Activated CD8-positive, alpha-beta T cell treated with anti-CD3 and anti-CD28 coated beads, Interleukin-2, amount 10 ng/mL, durations not matched to agents 7 days and 5 days (primary cell): Measurements from ENCODE around the gene TYW1B. TPM values are rescaled to one million over a fixed set of nuclear protein-coding genes. Genes with fewer than 3 reads are reported as not detected.
"Not testable (repeated sequence)": the region's sequence is repeated elsewhere in the genome, so short reads cannot be mapped to it uniquely, and the experiment has no call there.

Source experiments
- ATAC-seq: fragments of 150-1000 bp; cut with Tn5 transposase; one replicate; pipeline ENCODE4 v1.10.0; 2021; ENCODE audit warnings: moderate library complexity
- CTCF ChIA-PET: fragments of 350-600 bp; sonication (Branson Sonifier 250); formaldehyde crosslinking; loops from one replicate; lab custom pipeline; 2021; ENCODE audit warnings: antibody characterized with exemption; lab: Charles Lee
- POLR2A ChIA-PET: fragments of 350-600 bp; sonication (Branson Sonifier 250); formaldehyde crosslinking; loops from one replicate; lab custom pipeline; 2021; ENCODE audit warnings: antibody characterized with exemption; lab: Charles Lee
- DNase-seq: peaks from one replicate; pipeline ENCODE4 v3.0.0-alpha.2; 2020
- H3K27ac Mint-ChIP-seq: one replicate; pipeline ENCODE4 v1.8.0; 2021; ENCODE audit warnings: mild to moderate bottlenecking, mixed read lengths
- H3K27me3 Mint-ChIP-seq: one replicate; pipeline ENCODE4 v1.8.0; 2021; ENCODE audit warnings: low read depth, mixed read lengths
- H3K36me3 Mint-ChIP-seq: one replicate; pipeline ENCODE4 v1.8.0; 2021; ENCODE audit warnings: low read depth, mixed read lengths
- H3K4me1 Mint-ChIP-seq: one replicate; pipeline ENCODE4 v1.8.0; 2021; ENCODE audit warnings: low read depth, mixed read lengths
- H3K4me3 Mint-ChIP-seq: one replicate; pipeline ENCODE4 v1.8.0; 2021; ENCODE audit warnings: mild to moderate bottlenecking, mixed read lengths
- H3K9me3 Mint-ChIP-seq: one replicate; pipeline ENCODE4 v1.8.0; 2022; ENCODE audit warnings: mixed read lengths; ENCODE audit not compliant: insufficient read depth
- total RNA-seq, 2 experiments: library from RNA; stranded (reverse); gene quantifications; one replicate each; pipeline ENCODE4 v1.2.3, GENCODE V29; 2021

TYW1B gene
- total RNA-seq, 2 experiments from 2014 or later, result 2.7 to 3.2 TPM

DNA sequence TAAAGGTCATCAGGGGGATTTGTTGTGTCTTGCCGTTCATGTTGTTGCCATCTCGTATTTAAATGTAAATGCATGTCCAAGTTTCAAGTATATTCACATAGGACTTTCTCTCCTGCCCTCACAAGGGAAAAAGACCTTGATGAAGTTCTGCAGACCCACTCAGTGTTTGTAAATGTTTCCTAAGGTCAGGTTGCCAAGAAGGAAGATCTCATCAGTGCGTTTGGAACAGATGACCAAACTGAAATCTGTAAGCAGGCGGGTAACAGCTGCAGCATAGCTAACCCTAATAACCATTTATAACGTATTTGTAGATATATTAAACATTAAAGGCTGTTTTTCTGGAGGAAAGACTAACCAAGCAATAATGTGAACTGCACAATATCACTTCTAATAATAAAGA lies 2.6 kb upstream of the TYW1B start:
- Mint-ChIP-seq H3K27ac (peak overlapping the region; percentile 93), H3K36me3 (peaks cover 26% of the 10 kb centered on the region), H3K4me3 (peak overlapping the region; percentile 83), H3K4me1 (peaks cover 33% of the 10 kb centered on the region)
- H3K27me3 Mint-ChIP-seq, H3K9me3 Mint-ChIP-seq, POLR2A ChIA-PET, DNase-seq, ATAC-seq: not testable (repeated sequence)
- CTCF ChIA-PET, result interaction anchor here (1.9 kb wide), 1 partner anchor 85 kb away, joined by 17 read pairs; no protein-coding TSS in a partner anchor

DNA sequence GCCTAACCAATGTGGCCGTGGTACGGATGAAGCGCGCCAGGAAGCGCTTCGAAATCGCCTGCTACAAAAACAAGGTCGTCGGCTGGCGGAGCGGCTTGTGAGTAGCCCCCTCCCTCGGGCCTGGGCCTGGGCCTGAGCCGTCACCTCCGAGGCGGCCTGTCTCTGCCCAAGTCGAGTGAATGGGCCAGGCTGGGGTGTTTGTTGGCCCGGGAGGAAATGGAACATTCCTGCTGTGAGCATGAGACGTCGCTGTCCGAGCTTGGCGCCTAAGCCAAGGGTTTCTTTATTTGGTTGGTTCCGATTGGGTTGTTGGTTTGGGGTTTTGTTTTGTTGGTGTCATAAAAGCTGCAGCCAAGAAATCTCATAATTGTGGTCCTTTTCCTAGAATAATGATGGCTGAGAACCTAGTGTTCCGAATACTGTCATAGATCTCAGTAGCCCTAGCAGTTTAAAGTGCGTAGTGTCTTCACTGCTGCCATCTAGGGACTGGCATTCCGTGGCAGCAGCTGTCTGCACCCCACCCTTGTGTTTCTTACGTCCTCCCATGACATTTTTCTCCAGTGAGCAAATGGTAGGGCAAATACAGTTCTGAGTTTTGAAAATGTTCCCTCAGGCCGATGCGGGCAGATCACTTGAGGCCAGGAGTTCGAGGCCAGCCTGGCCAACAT lies 1.8 kb upstream of the TYW1B start:
- peaks cover 26% of the 10 kb centered on the region for H3K36me3 Mint-ChIP-seq
- CTCF ChIA-PET, result interaction anchor here (0.6 to 1.9 kb wide), 5 partner anchors 8 to 637 kb away, joined by 3 to 17 read pairs (median 4); no protein-coding TSS in a partner anchor
- H3K9me3 Mint-ChIP-seq, POLR2A ChIA-PET, H3K27me3 Mint-ChIP-seq: not testable (repeated sequence)
- DNase-seq (peak; percentile 59), ATAC-seq (peak; percentile 37)
- peak overlapping the region; percentile 93 for H3K27ac Mint-ChIP-seq
- H3K4me1 Mint-ChIP-seq, result peaks cover 33% of the 10 kb centered on the region
- peak overlapping the region; percentile 83 for H3K4me3 Mint-ChIP-seq

DNA sequence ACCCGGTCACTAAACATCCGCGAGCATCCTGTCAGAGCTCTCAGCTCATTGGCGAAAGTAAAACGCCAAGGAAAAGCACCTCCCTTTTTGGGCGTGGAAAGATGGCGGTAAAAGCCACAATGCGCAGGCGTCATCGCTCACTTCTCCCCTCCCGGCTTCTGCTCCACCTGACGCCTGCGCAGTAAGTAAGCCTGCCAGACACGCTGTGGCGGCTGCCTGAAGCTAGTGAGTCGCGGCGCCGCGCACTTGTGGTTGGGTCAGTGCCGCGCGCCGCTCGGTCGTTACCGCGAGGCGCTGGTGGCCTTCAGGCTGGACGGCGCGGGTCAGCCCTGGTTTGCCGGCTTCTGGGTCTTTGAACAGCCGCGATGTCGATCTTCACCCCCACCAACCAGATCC lies 1.3 kb upstream of the TYW1B start:
- H3K27me3 Mint-ChIP-seq, result not testable (repeated sequence)
- peak; percentile 99 for DNase-seq
- POLR2A ChIA-PET, result interaction anchor here (0.7 kb wide), 1 partner anchor 9 kb away, joined by 4 read pairs; no protein-coding TSS in a partner anchor

DNA sequence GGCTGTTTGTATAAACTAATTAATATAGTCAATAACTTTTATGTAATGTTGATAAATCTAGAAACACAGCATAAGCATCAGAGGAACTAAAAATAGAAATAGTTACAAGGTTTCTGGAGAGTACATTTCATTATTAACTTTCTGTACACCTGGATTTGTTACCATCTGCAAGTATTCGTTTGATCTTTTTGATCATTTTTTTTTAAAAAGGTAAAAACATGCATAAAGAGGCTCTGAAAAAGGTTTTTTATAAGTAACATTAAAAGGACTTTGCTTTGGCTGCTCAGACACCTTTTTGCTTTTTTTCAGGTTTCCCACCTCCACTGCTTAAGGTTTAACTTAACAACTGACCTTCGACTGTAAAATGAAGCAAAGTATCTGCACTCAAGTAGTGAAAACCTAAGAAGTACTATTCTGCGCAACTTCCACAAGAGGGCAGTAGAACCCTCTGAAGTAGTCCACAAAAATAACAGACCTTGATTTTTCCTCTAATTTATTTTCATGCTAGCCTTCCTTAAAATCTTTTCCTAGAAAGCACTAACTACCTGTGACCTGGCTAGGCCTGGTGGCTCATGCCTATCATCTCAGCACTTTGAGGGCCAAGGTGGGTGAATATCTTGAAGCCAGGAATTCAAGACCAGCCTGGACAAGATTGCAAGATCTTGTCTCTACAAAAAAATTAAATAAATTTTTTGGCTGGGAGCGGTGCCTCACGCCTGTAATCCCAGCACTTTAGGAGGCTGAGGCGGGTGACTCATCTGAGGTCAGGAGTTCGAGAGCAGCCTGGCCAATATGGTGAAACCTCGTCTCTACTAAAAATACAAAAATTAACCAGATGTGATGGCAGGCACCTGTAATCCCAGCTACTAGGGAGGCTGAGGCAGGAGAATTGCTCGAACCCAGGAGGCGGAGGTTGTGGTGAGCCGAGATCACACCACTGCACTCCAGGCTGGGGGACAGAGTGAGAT lies 4.0 kb downstream of the TYW1B start:
- H3K36me3 Mint-ChIP-seq, H3K27me3 Mint-ChIP-seq, H3K4me3 Mint-ChIP-seq, DNase-seq, POLR2A ChIA-PET, H3K9me3 Mint-ChIP-seq, H3K27ac Mint-ChIP-seq, ATAC-seq: not testable (repeated sequence)
- peaks cover 12% of the 10 kb centered on the region for H3K4me1 Mint-ChIP-seq
- CTCF ChIA-PET, result interaction anchor here (0.8 to 1.8 kb wide), 2 partner anchors 15 to 91 kb away, joined by 3 to 7 read pairs; no protein-coding TSS in a partner anchor

More for the DNA sequence above, 1.3 kb upstream of the TYW1B start:
- H3K9me3 Mint-ChIP-seq, result not testable (repeated sequence)
- H3K27ac Mint-ChIP-seq, result peak overlapping the region; percentile 93
- peak; percentile 59 for ATAC-seq
- H3K36me3 Mint-ChIP-seq, result peaks cover 22% of the 10 kb centered on the region
- peak overlapping the region; percentile 83 for H3K4me3 Mint-ChIP-seq
- peaks cover 33% of the 10 kb centered on the region for H3K4me1 Mint-ChIP-seq
- CTCF ChIA-PET, result interaction anchor here (0.6 to 1.9 kb wide), 5 partner anchors 9 to 638 kb away, joined by 3 to 17 read pairs (median 4); no protein-coding TSS in a partner anchor

DNA sequence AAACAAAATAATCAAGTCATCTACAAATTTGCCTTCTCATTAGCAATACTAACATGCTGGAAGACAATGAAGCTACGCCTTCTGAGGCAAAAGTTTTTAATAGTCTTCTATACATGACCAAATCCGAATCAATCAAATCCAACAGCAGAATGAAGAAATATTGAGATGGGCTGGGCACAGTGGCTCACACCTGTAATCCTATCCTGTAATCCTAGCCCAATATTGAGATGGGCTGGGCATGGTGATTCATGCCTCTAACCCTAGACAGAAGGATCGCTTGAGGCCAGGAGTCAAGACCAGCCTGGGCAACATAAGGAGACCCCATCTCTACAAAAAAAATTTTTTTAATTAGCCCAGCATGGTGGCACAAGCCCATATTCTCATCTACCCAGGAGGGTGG lies 5.5 kb downstream of the TYW1B start:
- H3K27ac Mint-ChIP-seq, DNase-seq, ATAC-seq, CTCF ChIA-PET, H3K4me3 Mint-ChIP-seq, H3K27me3 Mint-ChIP-seq, POLR2A ChIA-PET, H3K9me3 Mint-ChIP-seq: not testable (repeated sequence)
- H3K4me1 Mint-ChIP-seq, result peaks cover 13% of the 10 kb centered on the region
- peaks cover 12% of the 10 kb centered on the region for H3K36me3 Mint-ChIP-seq

DNA sequence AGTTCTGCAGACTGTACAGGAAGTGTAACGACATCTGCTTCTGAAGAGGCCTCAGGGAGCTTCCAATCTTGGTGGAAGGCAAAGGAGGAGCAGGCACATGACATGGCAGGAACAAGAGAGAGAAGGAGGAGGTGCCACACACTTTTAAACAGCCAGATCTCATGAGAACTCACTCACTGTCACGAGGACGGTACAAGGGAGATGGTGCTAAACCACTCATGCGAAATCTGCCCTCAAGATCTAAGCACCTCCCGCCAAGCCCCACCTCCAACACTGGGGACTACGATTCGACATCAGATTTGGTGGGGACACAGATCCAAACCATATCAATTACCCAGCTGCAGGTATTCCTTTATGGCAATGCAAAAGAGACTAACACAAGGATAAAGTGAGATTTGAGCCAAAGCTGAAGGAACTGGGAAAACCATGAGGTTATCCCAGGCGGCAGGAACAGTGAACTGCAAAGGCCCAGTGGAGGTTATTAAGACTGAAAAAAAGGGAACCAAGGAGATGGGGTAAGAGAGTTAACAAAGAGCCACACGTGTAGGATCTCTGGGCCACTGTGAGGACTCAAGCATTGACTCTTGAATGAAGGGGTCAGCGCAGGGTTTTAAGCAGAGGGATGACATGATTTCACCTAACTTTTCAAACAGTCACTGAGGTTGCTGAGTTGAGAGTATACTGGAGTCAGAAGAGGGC lies 9.2 kb downstream of the TYW1B start:
- H3K27me3 Mint-ChIP-seq, H3K4me3 Mint-ChIP-seq, ATAC-seq, H3K4me1 Mint-ChIP-seq, DNase-seq, CTCF ChIA-PET, H3K27ac Mint-ChIP-seq, POLR2A ChIA-PET, H3K9me3 Mint-ChIP-seq: not testable (repeated sequence)
- H3K36me3 Mint-ChIP-seq, result peaks cover 14% of the 10 kb centered on the region

DNA sequence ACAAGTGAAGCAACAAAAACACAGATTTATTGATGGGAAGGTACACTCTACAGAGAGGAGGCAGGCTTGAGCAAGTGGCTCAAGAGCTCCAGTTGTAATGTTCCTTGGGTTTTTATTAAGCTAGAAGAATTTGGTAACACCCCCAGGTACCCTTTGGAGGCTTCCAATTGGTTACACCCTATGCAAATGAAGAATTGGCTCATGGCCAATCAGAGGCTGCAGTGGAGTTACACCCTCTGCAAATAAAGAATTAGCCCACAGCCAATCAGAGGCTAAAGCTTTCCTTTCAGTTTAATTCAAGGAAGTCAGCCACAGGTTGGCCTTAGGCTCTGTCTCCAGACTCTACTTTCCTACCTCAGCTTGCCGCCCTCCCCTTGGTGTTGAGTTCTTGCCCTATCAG lies 10.3 kb downstream of the TYW1B start:
- POLR2A ChIA-PET, DNase-seq, H3K9me3 Mint-ChIP-seq, ATAC-seq, H3K27me3 Mint-ChIP-seq, H3K27ac Mint-ChIP-seq, H3K4me1 Mint-ChIP-seq, H3K4me3 Mint-ChIP-seq: not testable (repeated sequence)
- CTCF ChIA-PET, result interaction anchor here (0.6 kb wide), 1 partner anchor 759 kb away, joined by 3 read pairs; no protein-coding TSS in a partner anchor
- H3K36me3 Mint-ChIP-seq, result peaks cover 14% of the 10 kb centered on the region

DNA sequence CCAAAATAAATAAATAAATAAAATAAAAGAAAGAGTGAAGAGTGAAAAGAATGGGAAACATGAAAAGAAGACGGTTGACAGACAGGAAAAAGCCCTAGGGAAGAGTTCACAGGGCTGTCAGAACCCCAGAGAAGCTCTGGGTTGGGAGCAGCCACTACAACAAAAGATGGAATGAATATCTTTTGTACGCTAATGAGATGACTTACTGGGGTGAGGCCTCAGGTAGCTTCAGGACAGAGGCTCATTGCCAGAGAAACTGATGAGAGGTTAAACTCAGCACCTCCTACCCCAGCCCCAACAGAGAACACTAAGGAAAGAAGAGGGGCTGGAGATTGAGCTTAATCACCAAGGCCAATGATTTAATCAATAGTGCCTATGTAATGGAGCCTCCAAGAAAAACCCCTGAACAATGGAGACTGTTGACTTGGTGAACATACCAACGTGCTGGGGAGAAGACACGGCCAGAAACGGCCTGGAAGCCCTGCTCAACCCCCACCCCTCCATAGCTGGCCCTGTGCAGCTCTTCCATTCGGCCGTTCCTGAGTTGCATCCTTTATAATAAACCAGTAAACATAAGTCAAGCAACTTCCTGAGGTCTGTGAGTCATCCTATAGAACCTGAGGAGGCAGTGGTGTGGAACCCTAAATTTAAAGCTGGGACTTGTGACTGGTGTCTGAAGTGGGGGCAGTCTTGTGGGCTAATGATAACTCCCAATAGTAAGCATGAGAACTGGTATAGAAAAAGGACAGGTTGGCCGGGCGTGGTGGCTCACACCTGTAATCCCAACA lies 11.4 kb downstream of the TYW1B start:
- CTCF ChIA-PET, H3K9me3 Mint-ChIP-seq, H3K4me3 Mint-ChIP-seq, H3K4me1 Mint-ChIP-seq, DNase-seq, H3K27ac Mint-ChIP-seq, H3K27me3 Mint-ChIP-seq, ATAC-seq, POLR2A ChIA-PET: not testable (repeated sequence)
- H3K36me3 Mint-ChIP-seq, result peaks cover 14% of the 10 kb centered on the region

DNA sequence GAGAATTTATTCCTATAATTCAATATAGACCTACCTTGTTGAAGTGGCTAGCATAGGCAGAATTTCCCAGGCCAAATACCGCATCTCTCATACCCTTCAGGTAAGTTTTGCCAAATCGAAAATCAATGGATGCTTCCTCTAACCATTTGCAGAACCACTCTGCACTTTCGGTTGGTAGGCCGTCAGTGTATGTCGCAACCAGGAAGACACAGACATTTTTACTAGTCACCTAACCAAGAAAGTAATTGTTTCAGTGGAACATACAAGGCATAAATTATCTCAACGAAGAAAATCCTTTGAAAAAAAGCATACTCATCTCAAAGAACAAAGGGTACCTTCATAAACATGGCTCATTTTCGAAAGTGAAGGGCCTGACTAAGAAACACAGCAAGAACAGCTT lies 17.6 kb downstream of the TYW1B start:
- POLR2A ChIA-PET, CTCF ChIA-PET: not testable (repeated sequence)
- H3K36me3 Mint-ChIP-seq, result peaks cover 14% of the 10 kb centered on the region

DNA sequence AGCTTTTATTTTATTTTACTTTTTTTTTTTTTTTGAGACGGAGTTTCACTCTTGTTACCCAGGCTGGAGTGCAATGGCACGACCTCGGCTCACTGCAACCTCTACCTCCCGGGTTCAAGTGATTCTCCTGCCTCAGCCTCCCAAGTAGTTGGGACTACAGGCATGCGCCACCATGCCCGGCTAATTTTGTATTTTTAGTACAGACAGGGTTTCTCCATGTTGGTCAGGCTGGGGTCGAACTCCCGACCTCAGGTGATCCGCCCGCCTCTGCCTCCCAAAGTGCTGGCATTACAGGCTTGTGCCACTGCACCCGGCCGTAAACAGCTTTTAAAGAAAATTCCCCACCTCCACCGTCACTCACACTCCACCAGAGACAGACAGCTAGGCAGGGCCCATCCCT lies 19.5 kb downstream of the TYW1B start:
- CTCF ChIA-PET, result interaction anchor here (1.2 kb wide), 1 partner anchor 15 kb away, joined by 3 read pairs; no protein-coding TSS in a partner anchor
- ATAC-seq, POLR2A ChIA-PET, DNase-seq, H3K27me3 Mint-ChIP-seq, H3K9me3 Mint-ChIP-seq, H3K27ac Mint-ChIP-seq, H3K4me3 Mint-ChIP-seq, H3K4me1 Mint-ChIP-seq: not testable (repeated sequence)
- H3K36me3 Mint-ChIP-seq, result peaks cover 15% of the 10 kb centered on the region

More for the DNA sequence above, 17.6 kb downstream of the TYW1B start:
- ATAC-seq, H3K27ac Mint-ChIP-seq, H3K9me3 Mint-ChIP-seq, H3K4me1 Mint-ChIP-seq, H3K4me3 Mint-ChIP-seq, DNase-seq, H3K27me3 Mint-ChIP-seq: not testable (repeated sequence)

DNA sequence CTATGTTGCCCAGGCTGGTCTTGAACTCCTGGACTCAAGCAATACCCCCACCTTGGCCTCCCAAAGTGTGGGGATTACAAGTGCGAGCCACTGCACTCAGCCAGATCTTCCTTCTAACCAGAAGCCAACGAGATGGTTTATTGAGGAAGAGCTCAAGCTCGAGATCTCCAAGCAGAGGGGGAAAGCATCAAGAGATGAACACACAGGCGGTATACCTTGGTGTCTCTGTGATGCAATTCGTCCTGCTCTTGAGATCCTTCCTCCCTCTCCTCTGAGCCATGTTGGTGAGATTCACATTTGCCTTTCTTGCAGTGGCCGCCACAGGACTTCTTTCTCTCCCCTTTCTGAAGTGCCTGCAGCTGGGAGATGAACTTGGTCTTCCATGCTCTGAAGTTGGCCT lies 21.1 kb downstream of the TYW1B start:
- ATAC-seq, H3K4me1 Mint-ChIP-seq, H3K4me3 Mint-ChIP-seq, CTCF ChIA-PET, H3K27ac Mint-ChIP-seq, H3K27me3 Mint-ChIP-seq, DNase-seq, H3K9me3 Mint-ChIP-seq, POLR2A ChIA-PET: not testable (repeated sequence)
- H3K36me3 Mint-ChIP-seq, result peaks cover 17% of the 10 kb centered on the region
